ENCODE data around the gene TUBA3D. TPM values are rescaled to one million over a fixed set of nuclear protein-coding genes. Genes with fewer than 3 reads are reported as not detected.
"Not testable (repeated sequence)": the region's sequence is repeated elsewhere in the genome, so short reads cannot be mapped to it uniquely, and the experiment has no call there.

Gene TUBA3D
- total RNA-seq, 2 experiments from 2014 or later = not detected

DNA sequence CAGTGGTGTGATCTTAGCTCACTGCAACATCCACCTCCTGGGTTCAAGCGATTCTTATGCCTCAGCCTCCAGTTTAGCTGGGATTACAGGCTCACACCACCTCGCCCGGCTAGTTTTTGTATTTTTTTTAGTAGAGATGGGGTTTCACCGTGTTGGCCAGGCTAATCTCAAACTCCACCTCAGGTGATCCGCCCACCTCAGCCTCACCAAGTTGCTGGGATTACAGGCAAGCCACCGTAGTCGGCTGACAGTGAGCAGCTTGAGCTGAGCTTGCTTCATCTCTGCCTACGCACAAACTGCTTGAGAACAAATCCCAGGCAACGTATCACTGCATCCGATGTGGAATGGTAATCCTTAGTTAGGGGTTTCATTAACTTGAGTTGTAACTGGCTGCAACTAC lies 8.2 kb upstream of the TUBA3D start:
- H3K9me2 ChIP-seq (ENCODE audit: insufficient read depth, low read length); H3K27ac ChIP-seq (ENCODE audit: low read depth, low read length, poor library complexity, severe bottlenecking); H3K9me3 ChIP-seq (ENCODE audit: low read length); H2AFZ ChIP-seq (ENCODE audit: low read length); H3K79me2 ChIP-seq (ENCODE audit: insufficient read depth, low read depth, low read length); intact Hi-C loops (cut with micrococcal nuclease; ENCODE audit: unreplicated experiment); H3K4me1 ChIP-seq (ENCODE audit: insufficient read depth, low read length, poor library complexity, severe bottlenecking); DNase-seq (ENCODE audit: low spot score); CTCF ChIA-PET (ENCODE audit: unreplicated experiment); BruUV-seq (replicated peaks); H3K4me2 ChIP-seq (ENCODE audit: low read length); H3K36me3 ChIP-seq (ENCODE audit: insufficient read depth, low read length); H4K20me1 ChIP-seq (ENCODE audit: insufficient read depth, low read length); H3K4me3 ChIP-seq (ENCODE audit: low read depth, low read length, poor library complexity, severe bottlenecking): not testable (repeated sequence)
- POLR2A ChIA-PET = interaction anchor here (0.6 kb wide), 1 partner anchor 1180 kb away, joined by 5 read pairs; no protein-coding TSS in a partner anchor

GRCh38 chr2:131470944-131471343 lies 5.0 kb upstream of the TUBA3D start:
- CTCF ChIA-PET (ENCODE audit: unreplicated experiment); H3K9me3 ChIP-seq (ENCODE audit: low read length); BruUV-seq (replicated peaks); H3K4me2 ChIP-seq (ENCODE audit: low read length); H3K36me3 ChIP-seq (ENCODE audit: insufficient read depth, low read length); H3K27ac ChIP-seq (ENCODE audit: low read depth, low read length, poor library complexity, severe bottlenecking); H4K20me1 ChIP-seq (ENCODE audit: insufficient read depth, low read length); H2AFZ ChIP-seq (ENCODE audit: low read length); H3K79me2 ChIP-seq (ENCODE audit: insufficient read depth, low read depth, low read length); H3K4me1 ChIP-seq (ENCODE audit: insufficient read depth, low read length, poor library complexity, severe bottlenecking); H3K4me3 ChIP-seq (ENCODE audit: low read depth, low read length, poor library complexity, severe bottlenecking); H3K9me2 ChIP-seq (ENCODE audit: insufficient read depth, low read length); DNase-seq (ENCODE audit: low spot score); POLR2A ChIA-PET; intact Hi-C loops (cut with micrococcal nuclease; ENCODE audit: unreplicated experiment): not testable (repeated sequence)

DNA sequence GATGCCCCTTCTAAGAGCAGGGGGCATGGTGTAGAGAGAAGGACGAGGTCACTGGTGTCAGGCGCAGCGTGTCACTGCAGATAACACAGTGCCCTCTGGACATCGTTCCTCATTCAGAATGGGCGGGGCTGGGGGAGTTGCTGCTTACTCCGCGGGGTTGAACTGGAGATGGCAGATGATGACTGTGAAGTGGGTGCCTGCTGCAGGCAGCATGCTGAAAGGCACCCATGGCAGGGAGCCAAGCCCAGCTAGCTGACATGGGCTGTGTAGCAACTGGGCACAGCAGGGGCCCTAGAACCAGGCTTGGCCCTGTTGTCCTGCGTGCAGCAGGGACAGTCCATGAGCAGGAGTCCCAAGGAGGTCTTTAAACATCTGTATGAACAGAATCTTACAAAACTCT lies 4.3 kb upstream of the TUBA3D start:
- H3K4me1 ChIP-seq (ENCODE audit: insufficient read depth, low read length, poor library complexity, severe bottlenecking); H3K4me2 ChIP-seq (ENCODE audit: low read length); BruUV-seq (replicated peaks); H3K79me2 ChIP-seq (ENCODE audit: insufficient read depth, low read depth, low read length); H3K9me3 ChIP-seq (ENCODE audit: low read length); H3K27ac ChIP-seq (ENCODE audit: low read depth, low read length, poor library complexity, severe bottlenecking); DNase-seq (ENCODE audit: low spot score); H3K4me3 ChIP-seq (ENCODE audit: low read depth, low read length, poor library complexity, severe bottlenecking); H2AFZ ChIP-seq (ENCODE audit: low read length); H3K36me3 ChIP-seq (ENCODE audit: insufficient read depth, low read length); H3K9me2 ChIP-seq (ENCODE audit: insufficient read depth, low read length); H4K20me1 ChIP-seq (ENCODE audit: insufficient read depth, low read length); POLR2A ChIA-PET; CTCF ChIA-PET (ENCODE audit: unreplicated experiment); intact Hi-C loops (cut with micrococcal nuclease; ENCODE audit: unreplicated experiment): not testable (repeated sequence)

GRCh38 chr2:131473266-131473665 lies 2.7 kb upstream of the TUBA3D start:
- H3K4me3 ChIP-seq (ENCODE audit: low read depth, low read length, poor library complexity, severe bottlenecking); H3K4me1 ChIP-seq (ENCODE audit: insufficient read depth, low read length, poor library complexity, severe bottlenecking); intact Hi-C loops (cut with micrococcal nuclease; ENCODE audit: unreplicated experiment); CTCF ChIA-PET (ENCODE audit: unreplicated experiment); H3K36me3 ChIP-seq (ENCODE audit: insufficient read depth, low read length); BruUV-seq (replicated peaks); H3K9me2 ChIP-seq (ENCODE audit: insufficient read depth, low read length); H4K20me1 ChIP-seq (ENCODE audit: insufficient read depth, low read length); H3K9me3 ChIP-seq (ENCODE audit: low read length); H3K79me2 ChIP-seq (ENCODE audit: insufficient read depth, low read depth, low read length); H3K27ac ChIP-seq (ENCODE audit: low read depth, low read length, poor library complexity, severe bottlenecking); POLR2A ChIA-PET; H2AFZ ChIP-seq (ENCODE audit: low read length); DNase-seq (ENCODE audit: low spot score); H3K4me2 ChIP-seq (ENCODE audit: low read length): not testable (repeated sequence)

DNA sequence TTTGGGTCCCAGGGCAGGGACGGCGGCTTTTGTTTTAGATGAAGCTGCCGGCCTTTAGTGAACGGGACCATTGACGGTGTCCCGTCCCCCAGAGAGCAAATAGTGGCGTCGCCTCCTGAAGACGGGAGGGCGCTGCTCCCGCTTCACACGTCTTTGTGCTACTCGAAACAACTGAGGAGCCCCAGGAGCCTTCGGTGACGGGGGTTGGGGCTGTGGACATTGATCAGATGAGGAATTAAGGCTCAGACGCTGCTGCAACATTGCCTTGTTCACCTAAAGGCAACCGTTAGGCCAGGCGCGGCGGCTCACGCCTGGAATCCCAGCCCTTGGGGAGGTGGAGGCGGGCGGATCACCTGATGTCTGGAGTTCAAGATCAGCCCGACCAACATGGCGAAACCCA lies 444 bp downstream of the TUBA3D start:
- H2AFZ ChIP-seq (ENCODE audit: low read length); CTCF ChIA-PET (ENCODE audit: unreplicated experiment); POLR2A ChIA-PET; H3K4me3 ChIP-seq (ENCODE audit: low read depth, low read length, poor library complexity, severe bottlenecking); H3K9me3 ChIP-seq (ENCODE audit: low read length); H4K20me1 ChIP-seq (ENCODE audit: insufficient read depth, low read length); H3K4me2 ChIP-seq (ENCODE audit: low read length); intact Hi-C loops (cut with micrococcal nuclease; ENCODE audit: unreplicated experiment); BruUV-seq (replicated peaks); H3K9me2 ChIP-seq (ENCODE audit: insufficient read depth, low read length); H3K4me1 ChIP-seq (ENCODE audit: insufficient read depth, low read length, poor library complexity, severe bottlenecking); DNase-seq (ENCODE audit: low spot score); H3K27ac ChIP-seq (ENCODE audit: low read depth, low read length, poor library complexity, severe bottlenecking); H3K79me2 ChIP-seq (ENCODE audit: insufficient read depth, low read depth, low read length); H3K36me3 ChIP-seq (ENCODE audit: insufficient read depth, low read length): not testable (repeated sequence)

DNA sequence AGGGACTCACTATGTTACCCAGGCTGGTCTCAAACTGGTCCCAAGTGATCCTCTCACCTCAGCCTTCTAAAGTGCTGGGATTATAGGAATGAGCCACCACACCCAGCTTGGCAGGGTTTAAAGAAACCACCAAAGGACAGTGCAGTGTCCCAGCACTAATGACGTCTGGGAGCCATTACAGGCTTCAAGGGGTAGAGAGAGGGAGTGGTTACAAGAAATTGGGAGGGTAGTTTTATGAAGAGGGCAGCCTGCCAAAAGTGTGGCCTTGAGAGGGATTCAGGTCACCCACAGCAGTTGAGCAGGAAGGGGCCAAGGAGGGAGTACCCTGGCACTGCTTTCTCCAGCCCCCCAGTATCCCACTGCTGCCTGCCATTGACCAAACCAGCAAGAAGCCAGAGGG lies 1.3 kb downstream of the TUBA3D start:
- CTCF ChIA-PET (ENCODE audit: unreplicated experiment); intact Hi-C loops (cut with micrococcal nuclease; ENCODE audit: unreplicated experiment); H2AFZ ChIP-seq (ENCODE audit: low read length); H3K9me3 ChIP-seq (ENCODE audit: low read length); BruUV-seq (replicated peaks); H3K4me2 ChIP-seq (ENCODE audit: low read length); H3K36me3 ChIP-seq (ENCODE audit: insufficient read depth, low read length); POLR2A ChIA-PET; H3K79me2 ChIP-seq (ENCODE audit: insufficient read depth, low read depth, low read length); DNase-seq (ENCODE audit: low spot score); H3K4me3 ChIP-seq (ENCODE audit: low read depth, low read length, poor library complexity, severe bottlenecking); H4K20me1 ChIP-seq (ENCODE audit: insufficient read depth, low read length); H3K4me1 ChIP-seq (ENCODE audit: insufficient read depth, low read length, poor library complexity, severe bottlenecking); H3K9me2 ChIP-seq (ENCODE audit: insufficient read depth, low read length); H3K27ac ChIP-seq (ENCODE audit: low read depth, low read length, poor library complexity, severe bottlenecking): not testable (repeated sequence)

Data from OCI-LY7 (cell line).